ENCODE data around the gene CDR2L. TPM values are rescaled to one million over a fixed set of nuclear protein-coding genes. Genes with fewer than 3 reads are reported as not detected.

Gene CDR2L
- total RNA-seq, 2 experiments from 2014 or later: 0.59 to 0.94 TPM

- Mint-ChIP-seq H3K4me1 (ENCODE audit: low read depth) (no peaks in the 10 kb centered on the region), H3K27ac (no peak overlapping the region), H3K4me3 (no peak overlapping the region), H3K9me3 (no peaks in the 10 kb centered on the region), H3K27me3 (no peaks in the 10 kb centered on the region), H3K36me3 (ENCODE audit: low read depth) (no peaks in the 10 kb centered on the region)
- CTCF ChIA-PET: interaction anchor here (2.4 kb wide), 2 partner anchors 9 to 12 kb away, joined by 10 to 13 read pairs; no protein-coding TSS in a partner anchor
- DNase-seq (no peak), ATAC-seq (no peak)
- POLR2A ChIA-PET: no interaction called here
- TF ChIP-seq CTCF (IDR thresholded peaks at IDR 0.05): no peak
- intact Hi-C loops (cut with micrococcal nuclease): no loop called here
These were observed 37.8 kb upstream of the CDR2L start for GRCh38 chr17:74949455-74950115.

GRCh38 chr17:74950207-74950606 is 37.2 kb upstream of the CDR2L start:
- intact Hi-C loops (cut with micrococcal nuclease): no loop called here
- H3K4me1 Mint-ChIP-seq (ENCODE audit: low read depth): no peaks in the 10 kb centered on the region
- H3K27ac Mint-ChIP-seq: no peak overlapping the region
- ChIA-PET CTCF (interaction anchor here (2.4 kb wide), 2 partner anchors 8 to 12 kb away, joined by 10 to 13 read pairs; no protein-coding TSS in a partner anchor), POLR2A (interaction anchor here (1.1 kb wide), 1 partner anchor 10 kb away, joined by 3 read pairs; no protein-coding TSS in a partner anchor)
- no peak overlapping the region for H3K4me3 Mint-ChIP-seq
- no peaks in the 10 kb centered on the region for H3K27me3 Mint-ChIP-seq
- H3K36me3 Mint-ChIP-seq (ENCODE audit: low read depth): no peaks in the 10 kb centered on the region
- no peak for TF ChIP-seq CTCF (IDR thresholded peaks at IDR 0.05)
- H3K9me3 Mint-ChIP-seq: no peaks in the 10 kb centered on the region
- DNase-seq (no peak), ATAC-seq (no peak)

GRCh38 chr17:74951065-74951464 is 36.4 kb upstream of the CDR2L start:
- H3K27ac Mint-ChIP-seq: no peak overlapping the region
- ChIA-PET CTCF (interaction anchor here (1.9 kb wide), 1 partner anchor 10 kb away, joined by 9 read pairs; no protein-coding TSS in a partner anchor), POLR2A (interaction anchor here (1.1 kb wide), 1 partner anchor 10 kb away, joined by 3 read pairs; no protein-coding TSS in a partner anchor)
- H3K4me3 Mint-ChIP-seq: no peak overlapping the region
- no peaks in the 10 kb centered on the region for H3K36me3 Mint-ChIP-seq (ENCODE audit: low read depth)
- no peaks in the 10 kb centered on the region for H3K4me1 Mint-ChIP-seq (ENCODE audit: low read depth)
- intact Hi-C loops (cut with micrococcal nuclease): no loop called here
- H3K27me3 Mint-ChIP-seq: no peaks in the 10 kb centered on the region
- TF ChIP-seq CTCF (IDR thresholded peaks at IDR 0.05): no peak
- H3K9me3 Mint-ChIP-seq: no peaks in the 10 kb centered on the region
- no peak for DNase-seq
- no peak for ATAC-seq

GRCh38 chr17:74951680-74952421 is 35.6 kb upstream of the CDR2L start:
- ChIA-PET POLR2A (no interaction called here), CTCF (interaction anchor here (1.2 to 1.9 kb wide), 2 partner anchors 9 to 89 kb away, joined by 3 to 9 read pairs; no protein-coding TSS in a partner anchor)
- Mint-ChIP-seq H3K4me1 (ENCODE audit: low read depth) (no peaks in the 10 kb centered on the region), H3K4me3 (no peak overlapping the region), H3K9me3 (no peaks in the 10 kb centered on the region), H3K27me3 (no peaks in the 10 kb centered on the region), H3K36me3 (ENCODE audit: low read depth) (no peaks in the 10 kb centered on the region), H3K27ac (no peak overlapping the region)
- DNase-seq (no peak), ATAC-seq (no peak)
- TF ChIP-seq CTCF (IDR thresholded peaks at IDR 0.05): no peak
- intact Hi-C loops (cut with micrococcal nuclease): no loop called here

Measured in activated CD8-positive, alpha-beta T cell treated with anti-CD3 and anti-CD28 coated beads for 36 hours (primary cell).